Liver (tissue), 9 donors: ENCODE measurements around the gene PLEKHH2. TPM values are rescaled to one million over a fixed set of nuclear protein-coding genes. Genes with fewer than 3 reads are reported as not detected.

Experiments
- DNase-seq: peaks from one replicate; pipeline ENCODE4 v3.0.0-alpha.2; 2017; ENCODE audit warnings: low spot score
- H3K27ac ChIP-seq, 2 donors: one replicate each; pipeline ENCODE4 v1.7.0; 2013; ENCODE audit warnings: inconsistent platforms in 2 of 2, low read length in 2 of 2, control low read depth in 1 of 2, low read depth in 1 of 2, mild to moderate bottlenecking in 1 of 2
- H3K27me3 ChIP-seq, 4 donors: one replicate each; pipeline versions ENCODE4 v1.6.1 to v1.7.0; 2013; ENCODE audit warnings: low read length in 3 of 4, inconsistent platforms in 1 of 4, mild to moderate bottlenecking in 1 of 4, moderate library complexity in 1 of 4; ENCODE audit not compliant: control insufficient read depth in 4 of 4, insufficient read depth in 4 of 4
- H3K36me3 ChIP-seq, 4 donors: one replicate each; pipeline versions ENCODE4 v1.6.1 to v1.7.0; 2013; ENCODE audit warnings: low read length in 3 of 4, mild to moderate bottlenecking in 3 of 4, low read depth in 1 of 4, moderate library complexity in 1 of 4; ENCODE audit not compliant: control insufficient read depth in 4 of 4, insufficient read depth in 3 of 4
- H3K4me1 ChIP-seq, 4 donors: one replicate each; pipeline versions ENCODE4 v1.6.1 to v1.7.0; 2013; ENCODE audit warnings: low read length in 3 of 4, mild to moderate bottlenecking in 3 of 4, moderate library complexity in 1 of 4; ENCODE audit not compliant: control insufficient read depth in 4 of 4, insufficient read depth in 4 of 4
- H3K4me3 ChIP-seq, 3 donors: one replicate each; pipeline versions ENCODE4 v1.6.1 to v1.7.0; 2013; ENCODE audit warnings: low read length in 3 of 3, control low read depth in 1 of 3, low read depth in 1 of 3, mild to moderate bottlenecking in 1 of 3
- H3K9ac ChIP-seq, 2 donors: one replicate each; pipeline ENCODE4 v1.7.0; 2013; ENCODE audit warnings: low read length in 2 of 2, mild to moderate bottlenecking in 2 of 2, moderate library complexity in 2 of 2, control low read depth in 1 of 2, low read depth in 1 of 2
- H3K9me3 ChIP-seq, 4 donors: one replicate each; pipeline versions ENCODE4 v1.6.1 to v1.7.0; 2013; ENCODE audit warnings: low read length in 3 of 4; ENCODE audit not compliant: control insufficient read depth in 4 of 4
- EGR1 ChIP-seq, 2 donors: IDR thresholded peaks; 2 replicates each; pipeline ENCODE4 v1.6.1; 2016 to 2018; ENCODE audit warnings: antibody characterized with exemption in 2 of 2, low read depth in 2 of 2
- FOXA1 ChIP-seq: IDR thresholded peaks from 2 replicates; pipeline ENCODE4 v1.6.1; 2016; ENCODE audit warnings: antibody characterized with exemption
- HNF4A ChIP-seq, 2 donors: conservative IDR thresholded peaks; 2 replicates each; pipeline ENCODE4 v1.6.1; 2016; ENCODE audit warnings: antibody characterized with exemption in 2 of 2, mild to moderate bottlenecking in 2 of 2
- JUND ChIP-seq, 2 donors: IDR thresholded peaks; 2 replicates each; pipeline ENCODE4 v1.6.1; 2016; ENCODE audit warnings: antibody characterized with exemption in 2 of 2
- NR2F2 ChIP-seq: IDR thresholded peaks from 2 replicates; pipeline ENCODE4 v1.6.1; 2016; ENCODE audit warnings: antibody characterized with exemption
- RAD21 ChIP-seq, 2 donors: IDR thresholded peaks; 2 replicates each; pipeline ENCODE4 v1.6.1; 2016; ENCODE audit warnings: antibody characterized with exemption in 2 of 2, mild to moderate bottlenecking in 2 of 2
- RXRA ChIP-seq, 2 donors: IDR thresholded peaks; 2 replicates each; pipeline ENCODE4 v1.6.1; 2017 to 2018; ENCODE audit warnings: antibody characterized with exemption in 2 of 2, mild to moderate bottlenecking in 1 of 2
- SP1 ChIP-seq: IDR thresholded peaks from 2 replicates; pipeline ENCODE4 v1.6.1; 2018; ENCODE audit warnings: antibody characterized with exemption, mild to moderate bottlenecking
- TAF1 ChIP-seq: conservative IDR thresholded peaks from 2 replicates; pipeline ENCODE4 v1.6.1; 2016; ENCODE audit warnings: antibody characterized with exemption, mild to moderate bottlenecking
- YY1 ChIP-seq: IDR thresholded peaks from 2 replicates; pipeline ENCODE4 v1.6.1; 2016; ENCODE audit warnings: antibody characterized with exemption, mild to moderate bottlenecking
- WGBS: extraction: QIAGEN DNeasy Blood & Tissue Kit; methylation state at CpG from one replicate; pipeline ENCODE4 v1.1.7; 2013; 5-methylcytosine and 5-hydroxymethylcytosine counted together
- polyA plus RNA-seq, 2 donors: library from polyadenylated mRNA; stranded (reverse) in 1 of 2; unstranded in 1 of 2; fragments of 200-250 nt in 1 of 2; fragments of >200 nt in 1 of 2; fragmentation: Nextera tagmentation in 1 of 2; extraction: Ambion mirVana in 1 of 2; gene quantifications; one replicate each; pipeline versions ENCODE4 v1.2.1 to v1.2.3, GENCODE V29; 2013 to 2015
- total RNA-seq, 2 donors: library from RNA; depleted of rRNA; stranded (reverse); fragments of >200 nt; gene quantifications; one replicate each; pipeline ENCODE4 v1.2.3, GENCODE V29; 2014
- TF ChIP-seq, protein P1 (sequence below): fragments of 150-350 bp; IDR thresholded peaks from 2 replicates; pipeline ENCODE4 v1.5.1; 2017; ENCODE audit warnings: improper control_type of control experiment, low read depth, low read length; ENCODE audit not compliant: missing input control
- TF ChIP-seq, protein P2 (sequence below): IDR thresholded peaks from 2 replicates; pipeline ENCODE4 v1.6.1; 2016; ENCODE audit warnings: antibody characterized with exemption
- TF ChIP-seq, protein P3 (sequence below): IDR thresholded peaks from 2 replicates; pipeline ENCODE4 v1.6.1; 2016; ENCODE audit warnings: antibody characterized with exemption
- TF ChIP-seq, protein P4 (sequence below): IDR thresholded peaks from 2 replicates; pipeline ENCODE4 v1.6.1; 2016; ENCODE audit warnings: antibody characterized with exemption, mild to moderate bottlenecking
- TF ChIP-seq, protein P5 (sequence below): IDR thresholded peaks from 2 replicates; pipeline ENCODE4 v1.6.1; 2016; ENCODE audit warnings: antibody characterized with exemption
- donor health status: healthy.
- donor health status: healthy.
- donor health status: healthy.
- donor health status: healthy.
- donor health status: healthy.

The PLEKHH2 gene
- total and polyA plus RNA-seq, 4 donors, result 0.51 to 3.8 (median 1.0) TPM

DNA sequence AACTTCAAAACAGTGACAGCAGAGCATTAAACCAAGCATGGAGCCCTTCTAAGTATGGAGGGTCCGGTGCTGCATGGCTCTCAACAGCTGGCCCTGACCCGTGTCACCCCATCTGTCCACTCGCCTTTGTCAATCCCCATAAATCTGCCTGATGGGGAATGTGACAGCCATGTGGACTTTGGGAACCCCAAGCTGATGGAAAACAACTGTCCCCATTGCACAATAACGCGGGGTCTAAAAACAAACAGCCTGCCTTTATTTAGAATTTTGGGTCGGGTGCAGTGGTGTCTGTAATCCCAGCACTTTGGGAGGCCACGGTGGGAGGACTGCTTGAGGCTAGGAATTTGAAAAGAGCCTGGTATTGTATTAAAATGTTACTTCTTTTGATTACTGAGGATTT lies 24.1 kb upstream of the PLEKHH2 start:
- H3K27ac ChIP-seq, result no peak overlapping the region

DNA sequence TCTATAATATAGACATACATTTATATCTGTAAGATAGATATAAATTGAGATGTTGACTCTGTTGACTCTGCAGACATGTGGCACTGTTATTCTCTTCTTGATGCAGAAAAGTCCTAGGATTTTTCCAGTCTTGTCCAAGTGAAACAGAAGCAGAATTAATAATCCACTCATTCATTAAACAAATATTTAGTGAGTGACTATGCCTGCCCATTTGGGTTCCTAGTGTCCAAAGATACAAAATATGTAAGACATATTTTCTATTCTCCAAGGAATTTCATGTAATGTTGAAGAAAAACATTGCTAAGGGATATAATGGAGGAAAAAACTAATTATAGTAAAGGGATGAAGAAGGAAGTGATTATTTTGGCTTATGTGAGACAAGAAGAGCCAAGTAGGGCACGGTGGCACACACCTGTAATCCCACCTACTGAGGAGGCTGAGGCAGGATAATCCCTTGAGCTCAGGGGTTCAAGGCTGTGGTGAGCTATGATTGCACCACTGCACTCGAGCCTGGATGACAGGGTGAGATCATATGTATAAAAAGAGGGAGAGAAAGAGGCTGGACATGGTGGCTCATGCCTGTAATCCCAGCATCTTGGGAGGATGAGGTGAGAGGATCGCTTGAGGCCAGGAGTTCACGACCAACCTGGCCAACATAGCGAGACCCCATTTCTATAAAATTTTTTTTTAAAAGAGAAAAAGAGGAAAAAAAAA lies 19.9 kb upstream of the PLEKHH2 start:
- H3K4me3 ChIP-seq, result no peak overlapping the region
- H3K9ac ChIP-seq, result no peak overlapping the region
- no peak overlapping the region for H3K27ac ChIP-seq
- DNase-seq, result no peak
- H3K9me3 ChIP-seq, result no peaks in the 10 kb centered on the region
- no peaks in the 10 kb centered on the region for H3K27me3 ChIP-seq
- no peaks in the 10 kb centered on the region for H3K36me3 ChIP-seq
- WGBS, result 83% methylated on average over 5 of the region's 5 CpGs
- H3K4me1 ChIP-seq, result peaks cover 0 to 3% (median 1%) of the 10 kb centered on the region in 4 donors
- TF ChIP-seq SP1, result no peak
- TF ChIP-seq FOXA1, result no peak
- TF ChIP-seq HNF4A (conservative IDR thresholded peaks at IDR 0.05), result no peak
- TF ChIP-seq YY1, result no peak
- TF ChIP-seq, protein P1, sequence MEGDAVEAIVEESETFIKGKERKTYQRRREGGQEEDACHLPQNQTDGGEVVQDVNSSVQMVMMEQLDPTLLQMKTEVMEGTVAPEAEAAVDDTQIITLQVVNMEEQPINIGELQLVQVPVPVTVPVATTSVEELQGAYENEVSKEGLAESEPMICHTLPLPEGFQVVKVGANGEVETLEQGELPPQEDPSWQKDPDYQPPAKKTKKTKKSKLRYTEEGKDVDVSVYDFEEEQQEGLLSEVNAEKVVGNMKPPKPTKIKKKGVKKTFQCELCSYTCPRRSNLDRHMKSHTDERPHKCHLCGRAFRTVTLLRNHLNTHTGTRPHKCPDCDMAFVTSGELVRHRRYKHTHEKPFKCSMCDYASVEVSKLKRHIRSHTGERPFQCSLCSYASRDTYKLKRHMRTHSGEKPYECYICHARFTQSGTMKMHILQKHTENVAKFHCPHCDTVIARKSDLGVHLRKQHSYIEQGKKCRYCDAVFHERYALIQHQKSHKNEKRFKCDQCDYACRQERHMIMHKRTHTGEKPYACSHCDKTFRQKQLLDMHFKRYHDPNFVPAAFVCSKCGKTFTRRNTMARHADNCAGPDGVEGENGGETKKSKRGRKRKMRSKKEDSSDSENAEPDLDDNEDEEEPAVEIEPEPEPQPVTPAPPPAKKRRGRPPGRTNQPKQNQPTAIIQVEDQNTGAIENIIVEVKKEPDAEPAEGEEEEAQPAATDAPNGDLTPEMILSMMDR, result no peak
- no peak for TF ChIP-seq RAD21 (IDR thresholded peaks at IDR 0.05)
- TF ChIP-seq EGR1 (IDR thresholded peaks at IDR 0.05; ENCODE audit: low read depth in 2 of 2), result no peak
- TF ChIP-seq RXRA (IDR thresholded peaks at IDR 0.05), result no peak
- no peak for TF ChIP-seq TAF1
- no peak for TF ChIP-seq JUND (IDR thresholded peaks at IDR 0.05)
- TF ChIP-seq, protein P2, sequence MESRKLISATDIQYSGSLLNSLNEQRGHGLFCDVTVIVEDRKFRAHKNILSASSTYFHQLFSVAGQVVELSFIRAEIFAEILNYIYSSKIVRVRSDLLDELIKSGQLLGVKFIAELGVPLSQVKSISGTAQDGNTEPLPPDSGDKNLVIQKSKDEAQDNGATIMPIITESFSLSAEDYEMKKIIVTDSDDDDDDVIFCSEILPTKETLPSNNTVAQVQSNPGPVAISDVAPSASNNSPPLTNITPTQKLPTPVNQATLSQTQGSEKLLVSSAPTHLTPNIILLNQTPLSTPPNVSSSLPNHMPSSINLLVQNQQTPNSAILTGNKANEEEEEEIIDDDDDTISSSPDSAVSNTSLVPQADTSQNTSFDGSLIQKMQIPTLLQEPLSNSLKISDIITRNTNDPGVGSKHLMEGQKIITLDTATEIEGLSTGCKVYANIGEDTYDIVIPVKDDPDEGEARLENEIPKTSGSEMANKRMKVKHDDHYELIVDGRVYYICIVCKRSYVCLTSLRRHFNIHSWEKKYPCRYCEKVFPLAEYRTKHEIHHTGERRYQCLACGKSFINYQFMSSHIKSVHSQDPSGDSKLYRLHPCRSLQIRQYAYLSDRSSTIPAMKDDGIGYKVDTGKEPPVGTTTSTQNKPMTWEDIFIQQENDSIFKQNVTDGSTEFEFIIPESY, result no peak
- TF ChIP-seq, protein P3, sequence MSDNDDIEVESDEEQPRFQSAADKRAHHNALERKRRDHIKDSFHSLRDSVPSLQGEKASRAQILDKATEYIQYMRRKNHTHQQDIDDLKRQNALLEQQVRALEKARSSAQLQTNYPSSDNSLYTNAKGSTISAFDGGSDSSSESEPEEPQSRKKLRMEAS, result no peak

More for the DNA sequence above, 24.1 kb upstream of the PLEKHH2 start:
- Histone ChIP-seq H3K9me3 (no peaks in the 10 kb centered on the region), H3K9ac (no peak overlapping the region), H3K4me1 (peaks cover 0 to 4% (median 1%) of the 10 kb centered on the region in 4 donors), H3K4me3 (no peak overlapping the region), H3K36me3 (no peaks in the 10 kb centered on the region), H3K27me3 (no peaks in the 10 kb centered on the region)
- WGBS, result 80% methylated on average over 7 of the region's 7 CpGs
- DNase-seq, result no peak
- TF ChIP-seq, protein P4, sequence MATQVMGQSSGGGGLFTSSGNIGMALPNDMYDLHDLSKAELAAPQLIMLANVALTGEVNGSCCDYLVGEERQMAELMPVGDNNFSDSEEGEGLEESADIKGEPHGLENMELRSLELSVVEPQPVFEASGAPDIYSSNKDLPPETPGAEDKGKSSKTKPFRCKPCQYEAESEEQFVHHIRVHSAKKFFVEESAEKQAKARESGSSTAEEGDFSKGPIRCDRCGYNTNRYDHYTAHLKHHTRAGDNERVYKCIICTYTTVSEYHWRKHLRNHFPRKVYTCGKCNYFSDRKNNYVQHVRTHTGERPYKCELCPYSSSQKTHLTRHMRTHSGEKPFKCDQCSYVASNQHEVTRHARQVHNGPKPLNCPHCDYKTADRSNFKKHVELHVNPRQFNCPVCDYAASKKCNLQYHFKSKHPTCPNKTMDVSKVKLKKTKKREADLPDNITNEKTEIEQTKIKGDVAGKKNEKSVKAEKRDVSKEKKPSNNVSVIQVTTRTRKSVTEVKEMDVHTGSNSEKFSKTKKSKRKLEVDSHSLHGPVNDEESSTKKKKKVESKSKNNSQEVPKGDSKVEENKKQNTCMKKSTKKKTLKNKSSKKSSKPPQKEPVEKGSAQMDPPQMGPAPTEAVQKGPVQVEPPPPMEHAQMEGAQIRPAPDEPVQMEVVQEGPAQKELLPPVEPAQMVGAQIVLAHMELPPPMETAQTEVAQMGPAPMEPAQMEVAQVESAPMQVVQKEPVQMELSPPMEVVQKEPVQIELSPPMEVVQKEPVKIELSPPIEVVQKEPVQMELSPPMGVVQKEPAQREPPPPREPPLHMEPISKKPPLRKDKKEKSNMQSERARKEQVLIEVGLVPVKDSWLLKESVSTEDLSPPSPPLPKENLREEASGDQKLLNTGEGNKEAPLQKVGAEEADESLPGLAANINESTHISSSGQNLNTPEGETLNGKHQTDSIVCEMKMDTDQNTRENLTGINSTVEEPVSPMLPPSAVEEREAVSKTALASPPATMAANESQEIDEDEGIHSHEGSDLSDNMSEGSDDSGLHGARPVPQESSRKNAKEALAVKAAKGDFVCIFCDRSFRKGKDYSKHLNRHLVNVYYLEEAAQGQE, result no peak
- TF ChIP-seq, protein P2, result no peak
- TF ChIP-seq NR2F2 (no peak), EGR1 (IDR thresholded peaks at IDR 0.05; ENCODE audit: low read depth in 2 of 2) (no peak), FOXA1 (no peak), JUND (IDR thresholded peaks at IDR 0.05) (no peak), HNF4A (conservative IDR thresholded peaks at IDR 0.05) (no peak), SP1 (no peak)
- TF ChIP-seq, protein P5, sequence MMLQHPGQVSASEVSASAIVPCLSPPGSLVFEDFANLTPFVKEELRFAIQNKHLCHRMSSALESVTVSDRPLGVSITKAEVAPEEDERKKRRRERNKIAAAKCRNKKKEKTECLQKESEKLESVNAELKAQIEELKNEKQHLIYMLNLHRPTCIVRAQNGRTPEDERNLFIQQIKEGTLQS, result no peak
- TF ChIP-seq, protein P3, result no peak
